Measurements from ENCODE around the gene C8A. TPM values are rescaled to one million over a fixed set of nuclear protein-coding genes. Genes with fewer than 3 reads are reported as not detected.

Gene C8A
- total and polyA plus RNA-seq, 2 experiments from 2014 or later = not detected

DNA sequence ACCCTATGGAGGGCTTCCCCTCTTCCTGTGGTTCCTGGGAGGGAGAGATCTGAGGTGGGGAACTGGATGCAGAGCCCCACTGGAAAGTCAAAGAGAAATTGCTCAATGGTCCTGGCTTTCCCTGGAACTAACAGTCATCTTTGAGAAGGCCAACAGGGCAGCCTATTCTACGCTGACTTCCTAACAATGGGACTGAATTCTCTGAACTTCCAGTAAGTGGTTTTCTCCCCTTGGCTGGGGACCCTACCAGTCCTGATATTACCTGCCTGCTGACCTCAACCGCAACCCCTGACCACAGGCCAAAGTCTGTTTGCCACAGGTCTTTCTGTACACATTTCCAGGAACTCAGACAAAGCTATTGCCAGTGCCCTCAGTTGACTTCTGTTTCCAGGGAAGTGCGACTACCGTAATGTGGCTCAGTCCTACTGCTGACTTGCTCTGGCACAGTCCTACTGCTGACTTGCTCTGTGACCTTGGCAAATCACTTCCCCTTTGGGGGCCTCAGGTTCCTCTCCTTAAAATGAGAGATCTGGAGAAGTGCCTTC, 55.9 kb downstream of the C8A start:
- Histone ChIP-seq H3K4me3 (no peak overlapping the region), H3K27me3 (replicated peaks; ENCODE audit: insufficient read depth) (no peaks in the 10 kb centered on the region), H3K9ac (no peak overlapping the region), H3K36me3 (ENCODE audit: low read depth) (no peaks in the 10 kb centered on the region), H3F3A (ENCODE audit: insufficient read depth) (peaks cover 20% of the 10 kb centered on the region; the same call in 1 of the 2 replicates), H3K4me2 (ENCODE audit: unreplicated experiment) (no peak overlapping the region), H3K9me3 (ENCODE audit: low read depth) (no peaks in the 10 kb centered on the region), H3K27ac (no peak overlapping the region), H3K4me1 (ENCODE audit: insufficient read depth) (peaks cover 36% of the 10 kb centered on the region), H4K20me1 (ENCODE audit: insufficient read depth) (no peaks in the 10 kb centered on the region), H3K79me2 (ENCODE audit: insufficient read depth) (no peaks in the 10 kb centered on the region), H2AFZ (no peak overlapping the region), H3K9me2 (ENCODE audit: insufficient read depth) (no peaks in the 10 kb centered on the region; the same call in 1 of the 2 replicates)
- no peak for DNase-seq
- TF ChIP-seq EZH2phosphoT487 (IDR thresholded peaks at IDR 0.05; ENCODE audit: insufficient read depth, low read depth) (no peak), EZH2 (IDR thresholded peaks at IDR 0.05; ENCODE audit: insufficient read depth, poor library complexity, severe bottlenecking) (no peak)
- in situ Hi-C loops (cut with MboI) = no loop called here
- 96 to 97% methylated on average over 4 of the region's 4 CpGs for WGBS, 2 experiments (ENCODE audit: low coverage in 1 of 2, low lambda C conversion rate in 2 of 2, missing lambda C conversion rate in 2 of 2)

DNA sequence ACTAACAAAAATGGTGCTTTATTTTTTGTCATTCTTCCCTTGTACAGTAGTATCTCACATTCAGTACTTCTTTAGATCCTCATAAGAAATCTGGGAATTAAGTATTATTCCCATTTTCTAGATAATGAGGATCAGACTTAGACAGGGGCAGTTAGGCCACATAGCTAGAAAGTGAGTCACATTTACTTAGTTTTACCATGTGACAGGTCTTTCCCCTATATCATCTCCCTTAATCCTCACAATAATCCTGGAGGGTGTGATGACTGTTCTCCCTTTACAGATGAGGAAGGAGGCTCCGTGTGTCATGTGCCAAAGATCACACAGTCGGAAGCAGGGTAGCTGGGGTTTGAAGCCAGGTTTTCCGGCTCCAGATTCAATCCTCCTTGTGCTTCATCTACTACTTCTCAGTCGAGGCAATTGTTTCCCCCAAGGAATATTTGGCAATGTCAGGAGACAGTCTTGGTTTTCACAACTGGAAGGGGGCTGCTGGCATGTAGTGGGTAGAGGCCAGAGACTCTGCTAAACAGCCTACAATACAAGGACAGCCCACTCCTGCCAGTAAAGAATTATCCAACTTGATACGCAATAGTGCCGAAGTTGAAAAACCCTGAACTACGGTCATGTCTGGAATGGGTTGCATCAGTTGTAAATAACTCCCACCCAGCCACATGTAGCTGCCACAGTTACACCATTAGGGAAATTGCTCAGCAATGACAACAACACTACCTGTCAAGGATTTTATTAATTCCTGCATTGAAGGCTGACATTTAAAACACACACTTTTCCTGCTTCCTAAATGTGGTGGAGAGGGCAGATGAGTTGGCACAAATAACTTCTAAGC, 56.7 kb downstream of the C8A start:
- Histone ChIP-seq H3K9ac (no peak overlapping the region), H3K4me2 (ENCODE audit: unreplicated experiment) (no peak overlapping the region), H3K27me3 (replicated peaks; ENCODE audit: insufficient read depth) (no peaks in the 10 kb centered on the region), H4K20me1 (ENCODE audit: insufficient read depth) (no peaks in the 10 kb centered on the region), H3K36me3 (ENCODE audit: low read depth) (no peaks in the 10 kb centered on the region), H3K4me1 (ENCODE audit: insufficient read depth) (peaks cover 36% of the 10 kb centered on the region), H3K9me2 (ENCODE audit: insufficient read depth) (no peaks in the 10 kb centered on the region; the same call in 1 of the 2 replicates), H2AFZ (no peak overlapping the region), H3K79me2 (ENCODE audit: insufficient read depth) (no peaks in the 10 kb centered on the region), H3K4me3 (no peak overlapping the region), H3K27ac (no peak overlapping the region), H3F3A (ENCODE audit: insufficient read depth) (peaks cover 20% of the 10 kb centered on the region; the same call in 1 of the 2 replicates), H3K9me3 (ENCODE audit: low read depth) (no peaks in the 10 kb centered on the region)
- 45 to 52% methylated on average over 7 of the region's 7 CpGs for WGBS, 2 experiments (ENCODE audit: low coverage in 1 of 2, low lambda C conversion rate in 2 of 2, missing lambda C conversion rate in 2 of 2)
- no peak for TF ChIP-seq EZH2phosphoT487 (IDR thresholded peaks at IDR 0.05; ENCODE audit: insufficient read depth, low read depth)
- in situ Hi-C loops (cut with MboI) = no loop called here
- peak; percentile 65 for DNase-seq

DNA sequence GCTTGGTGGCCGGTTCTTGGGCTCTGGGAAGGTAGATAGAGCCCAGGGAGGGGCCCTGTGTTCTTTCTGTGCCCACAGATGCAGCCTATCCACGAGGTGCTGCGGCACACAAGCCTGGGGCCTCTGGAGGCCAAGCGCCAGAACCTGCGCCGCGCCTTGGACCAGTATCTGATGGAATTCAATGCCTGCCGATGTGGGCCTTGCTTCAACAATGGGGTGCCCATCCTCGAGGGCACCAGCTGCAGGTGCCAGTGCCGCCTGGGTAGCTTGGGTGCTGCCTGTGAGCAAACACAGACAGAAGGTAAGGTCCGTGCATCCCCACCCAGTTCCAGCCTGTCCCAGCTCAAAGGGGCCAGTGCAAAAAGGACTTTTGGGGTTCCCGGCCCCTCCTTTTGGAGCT, 57.7 kb downstream of the C8A start:
- no peak overlapping the region for H3K4me2 ChIP-seq (ENCODE audit: unreplicated experiment)
- H3K27ac ChIP-seq = no peak overlapping the region
- H2AFZ ChIP-seq = no peak overlapping the region
- 91 to 93% methylated on average over 12 of the region's 12 CpGs for WGBS, 2 experiments (ENCODE audit: low coverage in 1 of 2, low lambda C conversion rate in 2 of 2, missing lambda C conversion rate in 2 of 2)
- no peaks in the 10 kb centered on the region for H3K9me3 ChIP-seq (ENCODE audit: low read depth)
- no peak overlapping the region for H3K4me3 ChIP-seq
- TF ChIP-seq EZH2phosphoT487 (IDR thresholded peaks at IDR 0.05; ENCODE audit: insufficient read depth, low read depth) (no peak), EZH2 (IDR thresholded peaks at IDR 0.05; ENCODE audit: insufficient read depth, poor library complexity, severe bottlenecking) (no peak)
- peaks cover 20% of the 10 kb centered on the region; the same call in 1 of the 2 replicates for H3F3A ChIP-seq (ENCODE audit: insufficient read depth)
- H4K20me1 ChIP-seq (ENCODE audit: insufficient read depth) = no peaks in the 10 kb centered on the region
- no peaks in the 10 kb centered on the region; the same call in 1 of the 2 replicates for H3K9me2 ChIP-seq (ENCODE audit: insufficient read depth)
- peaks cover 36% of the 10 kb centered on the region for H3K4me1 ChIP-seq (ENCODE audit: insufficient read depth)
- no peaks in the 10 kb centered on the region for H3K27me3 ChIP-seq (replicated peaks; ENCODE audit: insufficient read depth)
- H3K9ac ChIP-seq = no peak overlapping the region
- H3K79me2 ChIP-seq (ENCODE audit: insufficient read depth) = no peaks in the 10 kb centered on the region
- no peaks in the 10 kb centered on the region for H3K36me3 ChIP-seq (ENCODE audit: low read depth)
- no peak for DNase-seq
- in situ Hi-C loops (cut with MboI) = no loop called here

DNA sequence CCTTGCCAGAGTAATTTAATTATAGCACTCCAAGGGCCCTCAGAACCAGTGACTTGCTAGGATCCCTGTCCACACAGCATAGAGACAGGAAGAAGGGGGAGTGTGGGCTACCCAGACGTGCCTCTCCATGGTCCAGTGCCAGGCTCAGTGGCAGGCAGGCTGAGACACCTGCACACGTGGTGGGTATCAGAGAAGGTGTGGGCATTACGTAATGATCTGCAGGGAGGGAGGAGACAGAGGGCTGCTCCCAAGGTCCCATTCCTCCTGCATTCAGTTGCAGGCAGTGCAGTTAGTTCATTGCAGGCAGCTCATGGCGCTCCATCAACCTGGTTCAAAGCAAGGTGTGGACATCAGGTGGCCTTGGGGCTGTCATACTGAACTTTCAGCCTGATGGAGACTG, 61.4 kb downstream of the C8A start:
- Histone ChIP-seq H3K4me3 (no peak overlapping the region), H3K36me3 (ENCODE audit: low read depth) (no peaks in the 10 kb centered on the region), H4K20me1 (ENCODE audit: insufficient read depth) (no peaks in the 10 kb centered on the region)

More for the DNA sequence above, 61.4 kb downstream of the C8A start:
- no peak overlapping the region for H3K27ac ChIP-seq
- H3K27me3 ChIP-seq (replicated peaks; ENCODE audit: insufficient read depth) = no peaks in the 10 kb centered on the region
- DNase-seq = no peak
- no peaks in the 10 kb centered on the region for H3K9me2 ChIP-seq (ENCODE audit: insufficient read depth)
- H3K79me2 ChIP-seq (ENCODE audit: insufficient read depth) = no peaks in the 10 kb centered on the region
- H3K9me3 ChIP-seq (ENCODE audit: low read depth) = no peaks in the 10 kb centered on the region
- H3K4me2 ChIP-seq (ENCODE audit: unreplicated experiment) = no peak overlapping the region
- H3K4me1 ChIP-seq (ENCODE audit: insufficient read depth) = peaks cover 21% of the 10 kb centered on the region
- in situ Hi-C loops (cut with MboI) = no loop called here
- H3F3A ChIP-seq (ENCODE audit: insufficient read depth) = peaks cover 12% of the 10 kb centered on the region
- H3K9ac ChIP-seq = no peak overlapping the region
- no peak overlapping the region for H2AFZ ChIP-seq
- TF ChIP-seq EZH2phosphoT487 (IDR thresholded peaks at IDR 0.05; ENCODE audit: insufficient read depth, low read depth) = no peak
- 58 to 71% methylated on average over 4 of the region's 4 CpGs for WGBS, 2 experiments (ENCODE audit: low coverage in 1 of 2, low lambda C conversion rate in 2 of 2, missing lambda C conversion rate in 2 of 2)
